ENCODE results near the gene IMPDH1.

Gene IMPDH1

GRCh38 chr7:128434413-128435326 is 24.9 kb upstream of the IMPDH1 start:
- DNase-seq (ENCODE audit: low read depth), result no peak

GRCh38 chr7:128431754-128432153 is 22.0 kb upstream of the IMPDH1 start:
- no peak for DNase-seq (ENCODE audit: low read depth)

DNA sequence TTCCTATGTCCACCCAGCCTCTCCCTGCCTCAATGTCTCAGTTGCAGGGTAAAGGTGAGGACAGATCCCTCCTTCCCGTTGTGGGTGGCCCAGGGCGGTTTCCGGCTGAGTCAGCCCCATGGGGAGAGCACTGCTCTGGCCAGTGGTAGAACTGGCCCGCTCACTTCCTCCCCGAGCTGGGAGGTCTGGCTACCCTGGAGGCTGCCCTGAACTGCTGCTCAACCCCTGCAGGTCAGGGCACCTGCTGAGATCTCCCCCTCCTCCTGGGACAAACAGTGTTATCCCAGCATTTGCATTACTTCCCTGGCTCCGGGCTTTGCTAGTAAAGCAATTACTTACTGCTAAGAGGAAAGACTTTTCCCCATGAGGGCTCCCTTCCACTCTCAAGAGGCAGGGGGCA is 21.4 kb upstream of the IMPDH1 start:
- DNase-seq (ENCODE audit: low read depth), result no peak

DNA sequence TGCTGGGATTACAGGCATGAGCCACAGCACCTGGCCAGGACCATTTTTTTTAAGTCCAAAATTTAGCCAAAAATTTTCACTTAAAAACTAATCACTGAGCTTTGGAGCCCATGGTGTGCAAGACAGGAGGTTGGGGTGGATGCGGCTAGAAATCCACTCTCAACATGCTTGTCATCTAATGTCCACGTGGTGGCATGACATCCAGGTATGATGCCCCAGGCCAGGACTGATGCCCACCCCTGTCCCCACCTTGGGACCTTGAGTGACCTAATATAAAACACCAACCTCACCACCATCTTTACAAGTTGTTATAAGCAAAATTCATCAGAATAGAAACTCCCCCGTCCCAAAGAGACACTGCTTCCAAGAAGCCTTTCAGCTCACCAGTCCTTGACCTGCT is 20.4 kb upstream of the IMPDH1 start:
- no peak for DNase-seq (ENCODE audit: low read depth)

- peak; percentile 50 for DNase-seq (ENCODE audit: low read depth)
Observed at GRCh38 chr7:128427289-128427891, 17.6 kb upstream of the IMPDH1 start.

GRCh38 chr7:128425850-128426249 is 16.1 kb upstream of the IMPDH1 start:
- DNase-seq (ENCODE audit: low read depth), result peak; percentile 55

- no peak for DNase-seq (ENCODE audit: low read depth)
Observed at GRCh38 chr7:128424686-128425275, 15.0 kb upstream of the IMPDH1 start.

DNA sequence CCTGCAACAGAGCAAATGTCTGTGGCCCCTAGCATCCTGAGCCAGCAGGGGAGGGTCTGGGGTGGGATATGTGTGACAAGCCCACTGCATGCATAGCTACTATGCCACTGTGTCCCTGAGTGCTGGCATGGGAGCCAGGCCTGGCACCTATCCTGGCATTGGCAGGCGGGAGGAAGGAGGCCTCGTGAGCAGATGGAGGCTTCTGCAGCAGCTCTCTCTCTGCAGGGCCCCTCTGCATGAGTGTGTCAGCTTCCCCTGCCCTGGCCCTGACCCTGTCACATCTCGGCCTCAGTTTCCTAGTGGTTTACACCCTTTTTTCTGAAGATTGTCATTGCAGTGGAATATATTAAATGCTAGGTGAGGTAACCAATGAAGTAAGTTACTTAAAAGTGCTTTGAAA is 13.1 kb upstream of the IMPDH1 start:
- no peak for DNase-seq (ENCODE audit: low read depth)

DNA sequence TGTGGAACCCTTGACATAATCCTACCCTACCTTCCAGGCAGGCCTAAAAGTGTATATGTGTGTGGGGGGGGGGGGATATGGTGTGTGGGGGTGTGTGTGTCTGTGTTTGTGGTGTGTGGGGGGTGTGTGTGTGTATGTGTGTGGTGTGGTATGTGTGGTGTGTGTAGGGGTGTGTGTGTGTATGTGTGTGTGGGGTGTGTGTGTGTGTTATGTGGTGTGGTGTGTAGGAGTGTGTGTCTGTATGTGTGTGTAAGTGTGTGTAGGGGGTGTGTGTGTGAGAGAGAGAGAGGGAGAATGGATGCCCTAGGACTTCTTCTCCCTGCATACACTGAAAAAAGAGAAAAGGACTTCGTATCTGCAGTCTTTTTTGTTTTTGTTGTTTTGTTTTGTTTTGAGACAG is 12.3 kb upstream of the IMPDH1 start:
- DNase-seq (ENCODE audit: low read depth), result no peak

- no peak for DNase-seq (ENCODE audit: low read depth)
Observed at GRCh38 chr7:128421384-128421783, 11.6 kb upstream of the IMPDH1 start.

DNA sequence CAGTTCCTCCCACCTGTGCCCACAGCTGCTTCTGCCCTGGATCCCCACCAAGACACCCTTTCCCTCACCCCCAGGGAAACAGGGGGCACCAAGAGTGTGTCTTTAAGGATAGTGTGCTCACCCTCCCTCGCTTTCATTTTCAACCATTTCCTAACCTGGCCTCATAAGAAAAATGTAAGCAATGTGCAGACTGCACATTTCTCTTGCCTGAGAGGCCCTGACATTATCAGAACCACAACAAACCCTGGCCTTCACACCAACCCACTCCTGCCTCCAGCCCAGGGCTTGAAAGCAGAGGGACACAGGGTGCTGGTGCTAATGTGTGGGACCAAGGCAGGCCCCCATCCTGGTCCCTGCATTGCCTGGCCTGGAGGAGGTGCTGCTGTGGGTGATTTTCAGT is 11.0 kb upstream of the IMPDH1 start:
- DNase-seq (ENCODE audit: low read depth), result no peak

DNA sequence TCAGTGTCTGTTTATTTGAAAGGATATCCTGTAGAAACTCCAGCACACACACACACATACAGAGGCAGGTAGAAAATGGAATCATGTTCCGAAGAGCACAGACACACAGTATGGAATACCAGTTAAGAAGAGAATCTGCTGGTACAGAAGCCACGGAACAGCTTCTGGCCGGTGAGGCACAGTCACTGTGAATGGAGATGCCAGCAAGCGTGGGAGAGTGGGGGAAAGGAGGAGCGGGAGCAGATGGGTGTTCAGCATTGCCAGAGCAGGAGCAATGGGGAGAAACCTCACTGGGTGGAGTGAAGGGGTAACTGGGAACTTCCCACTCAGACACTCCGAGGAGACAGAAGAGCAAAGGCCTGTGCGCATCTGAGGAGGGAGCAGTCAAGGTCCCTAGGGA is 9.5 kb upstream of the IMPDH1 start:
- no peak for DNase-seq (ENCODE audit: low read depth)

GRCh38 chr7:128417071-128417470 is 7.3 kb upstream of the IMPDH1 start:
- DNase-seq (ENCODE audit: low read depth), result no peak

DNA sequence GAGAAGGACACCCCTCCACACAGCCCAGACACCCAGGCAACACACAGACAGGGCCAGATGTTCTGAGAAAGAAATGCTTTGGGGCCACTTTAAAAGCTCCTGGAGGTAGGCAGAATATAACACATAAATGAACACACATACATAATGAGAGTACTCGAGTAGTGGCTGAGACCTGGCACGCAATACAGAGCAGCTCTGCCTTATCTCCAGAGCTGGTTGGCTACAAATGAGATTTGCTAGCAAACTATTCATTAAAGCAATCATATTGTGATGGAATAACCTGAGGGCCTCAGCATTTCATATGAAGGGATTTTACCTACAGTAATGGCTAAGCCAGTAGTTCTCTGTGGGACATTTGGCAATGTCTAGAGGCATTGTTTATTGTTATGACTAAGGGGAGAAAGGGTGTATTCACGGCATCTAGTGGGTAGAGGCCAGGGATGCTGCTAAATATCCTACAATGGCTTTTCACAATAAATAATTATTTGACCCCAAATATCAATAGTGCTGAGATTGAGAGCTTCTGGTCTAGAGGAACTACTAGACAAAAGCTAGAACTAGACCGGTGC is 5.5 kb upstream of the IMPDH1 start:
- DNase-seq (ENCODE audit: low read depth), result no peak

- DNase-seq (ENCODE audit: low read depth), result no peak
Observed at GRCh38 chr7:128410451-128410753, 620 bp upstream of the IMPDH1 start.

DNA sequence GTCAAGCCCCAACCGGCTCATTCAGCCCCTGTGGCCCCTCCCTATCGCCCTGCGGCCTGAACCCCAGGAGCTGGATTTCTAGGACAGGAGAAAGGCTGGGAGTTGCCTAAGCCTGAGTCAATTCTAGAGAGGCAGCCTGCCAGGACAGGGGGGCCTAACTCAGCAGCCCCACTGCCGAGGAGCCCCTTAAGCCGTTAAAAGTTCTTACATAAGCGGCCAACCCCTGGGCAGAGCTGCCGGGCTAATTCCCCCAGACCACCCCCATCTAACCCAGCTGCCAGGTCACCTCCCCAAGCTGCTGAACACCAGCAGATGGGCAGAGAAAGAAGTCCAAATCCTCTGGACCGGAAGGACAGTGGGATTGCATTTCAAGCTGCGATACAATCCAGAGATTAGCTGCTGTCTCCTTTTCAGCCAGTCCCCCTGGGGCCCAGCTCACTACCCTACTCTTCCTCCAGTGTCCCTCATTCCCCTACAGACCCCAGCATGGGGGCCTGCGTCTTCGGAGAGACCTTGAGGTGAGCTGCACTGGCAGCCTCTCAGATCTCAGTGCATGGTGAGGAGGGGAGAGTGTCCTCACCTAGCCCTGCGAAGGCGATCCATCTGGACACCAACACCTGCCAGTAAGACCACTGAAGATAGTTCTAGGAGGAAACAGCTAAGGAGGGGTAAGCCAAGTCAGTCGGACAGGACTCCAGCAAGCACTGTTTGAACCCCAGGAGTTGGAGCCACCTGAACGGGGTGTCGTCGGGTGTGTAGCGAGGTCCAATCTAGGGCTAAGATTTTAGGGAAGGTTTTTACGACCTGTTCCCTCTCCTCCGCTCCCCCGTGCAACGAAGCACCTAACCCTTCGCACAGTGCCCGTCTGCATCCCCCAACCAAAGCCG is 830 bp downstream of the IMPDH1 start:
- no peak for DNase-seq (ENCODE audit: low read depth)

DNA sequence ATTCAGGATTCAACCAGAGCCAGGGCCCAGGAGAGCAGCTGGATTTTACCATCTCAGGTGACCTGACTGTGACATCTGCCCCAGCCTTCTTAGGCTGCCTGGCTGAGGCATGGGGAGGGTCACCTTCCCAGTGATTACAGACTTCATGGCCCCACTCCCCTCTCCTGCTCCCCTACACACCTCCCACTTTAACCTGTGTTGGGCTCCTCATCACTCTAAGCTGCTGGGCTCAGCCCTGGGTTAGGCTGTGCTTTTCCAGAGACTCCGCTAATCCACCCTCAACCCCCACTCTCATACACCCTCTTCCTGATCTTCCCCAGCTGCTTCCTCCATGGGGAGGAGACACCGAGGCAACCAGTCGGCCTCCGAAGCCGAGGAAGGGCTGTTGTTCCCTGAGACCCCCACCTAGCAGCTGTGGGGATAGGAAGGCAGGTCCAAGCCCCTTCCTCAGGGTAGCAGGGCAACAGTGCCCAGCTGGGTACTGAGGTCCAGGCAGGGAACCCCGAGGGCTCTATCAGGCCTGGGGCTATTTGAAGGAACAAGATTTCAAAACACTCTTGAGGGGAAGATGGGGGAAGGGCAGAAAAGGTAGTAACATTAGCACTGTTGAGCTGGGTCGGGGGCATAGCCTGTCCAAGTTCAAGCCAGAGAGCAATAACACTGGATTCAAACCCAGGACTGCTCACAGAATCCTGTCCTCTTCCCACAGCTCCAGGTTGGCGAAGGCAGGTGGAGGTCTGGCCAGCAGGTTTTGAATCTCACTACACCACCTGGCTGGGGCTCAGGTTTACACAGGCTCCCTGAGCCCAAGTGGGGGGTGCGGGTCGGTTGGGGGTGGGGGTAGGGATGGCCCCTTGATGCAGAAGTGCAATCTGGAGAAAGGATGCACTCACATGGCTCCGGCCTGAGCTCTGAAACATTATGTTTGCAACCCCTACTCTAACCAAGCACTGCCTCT is 1.8 kb downstream of the IMPDH1 start:
- no peak for DNase-seq (ENCODE audit: low read depth)

DNA sequence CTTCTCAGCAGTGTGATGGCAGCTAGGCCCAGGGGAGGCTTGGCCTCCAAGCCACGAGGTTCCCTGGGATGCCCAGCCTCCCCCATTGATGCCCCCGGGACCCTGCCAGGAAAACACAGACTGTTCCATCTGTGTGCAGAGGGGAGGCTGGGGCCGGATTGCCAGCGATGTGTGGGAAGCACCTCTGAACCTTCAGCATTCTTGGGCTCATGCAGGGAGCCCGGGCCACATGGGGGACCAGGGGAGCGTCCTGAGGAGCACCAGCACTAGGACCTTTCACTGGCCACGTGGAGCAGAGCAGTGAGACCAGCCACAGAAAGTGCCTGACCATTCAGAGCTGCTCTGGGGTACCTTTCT is 2.6 kb downstream of the IMPDH1 start:
- no peak for DNase-seq (ENCODE audit: low read depth)

DNA sequence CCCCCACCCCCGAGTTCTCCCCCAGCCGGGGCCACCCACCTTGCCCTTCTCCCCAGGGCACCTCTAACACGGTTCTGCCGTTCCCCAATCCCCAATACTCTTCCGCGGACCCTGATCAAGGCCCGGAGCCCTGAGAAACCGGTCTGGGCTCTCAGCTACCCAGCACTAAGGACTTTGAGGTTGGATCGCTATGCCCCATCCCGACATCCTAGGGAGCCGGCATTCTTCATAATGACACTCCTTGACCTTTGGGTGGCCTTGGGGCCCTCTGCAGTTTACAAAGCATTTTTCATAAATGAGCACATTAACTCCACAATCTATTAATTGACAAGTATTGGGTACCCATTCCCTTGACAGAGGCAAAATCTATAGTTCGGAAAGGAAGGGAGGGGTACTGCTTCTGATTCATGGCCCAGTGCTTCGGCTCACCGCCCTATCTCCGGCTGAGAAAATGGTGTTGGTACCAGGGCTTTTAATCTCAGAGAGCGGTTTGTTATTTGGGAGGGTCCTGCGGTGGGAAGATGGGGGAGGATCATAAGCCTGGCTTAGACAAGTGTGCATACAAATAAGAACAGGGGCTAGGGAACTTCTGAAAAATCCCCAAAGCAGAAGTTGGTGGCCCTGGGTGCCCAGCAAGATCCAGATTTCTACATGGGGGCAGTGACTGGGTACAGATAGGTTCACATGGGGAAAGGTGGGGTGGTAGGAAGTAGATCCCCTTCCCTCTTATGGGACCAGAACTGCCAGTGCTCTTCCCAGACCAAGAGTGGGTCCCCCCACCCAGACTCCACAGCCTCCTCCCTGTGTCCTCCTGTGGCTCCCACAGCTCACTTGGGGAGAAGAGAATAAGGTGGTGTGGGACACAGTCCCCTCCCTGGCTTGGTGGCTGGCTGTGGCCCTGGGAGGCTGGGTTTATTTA is 3.2 kb downstream of the IMPDH1 start:
- no peak for DNase-seq (ENCODE audit: low read depth)

Data from fibroblast of the conjunctiva (primary cell).